Loucy (cell line): ENCODE measurements around the gene PPP1CB.

Experiments
- H2AFZ ChIP-seq: fragments of 200-600 bp; sonication (generic); 2 replicates; pipeline ENCODE4 v1.6.0; 2016; ENCODE audit warnings: antibody characterized with exemption, mild to moderate bottlenecking, low read length, moderate library complexity
- H3F3A ChIP-seq: fragments of 200-600 bp; 2 replicates; pipeline ENCODE4 v1.6.0; 2016; ENCODE audit warnings: antibody characterized with exemption, low read depth, mild to moderate bottlenecking
- H3K27me3 ChIP-seq: fragments of 200-600 bp; sonication (generic); 2 replicates; pipeline ENCODE4 v1.6.1; 2014; ENCODE audit warnings: low read length, mild to moderate bottlenecking; ENCODE audit not compliant: insufficient read depth, poor library complexity, severe bottlenecking
- H3K36me3 ChIP-seq: fragments of 200-600 bp; sonication (generic); 2 replicates; pipeline ENCODE4 v1.6.1; 2016; ENCODE audit warnings: low read length; ENCODE audit not compliant: insufficient read depth
- H3K4me1 ChIP-seq: fragments of 200-600 bp; sonication (generic); 2 replicates; pipeline ENCODE4 v1.5.1; 2014; ENCODE audit warnings: low read length, mild to moderate bottlenecking; ENCODE audit not compliant: insufficient read depth, poor library complexity, severe bottlenecking
- H3K4me2 ChIP-seq: fragments of 200-600 bp; sonication (generic); 2 replicates; pipeline ENCODE4 v1.6.0; 2014; ENCODE audit warnings: antibody characterized with exemption, low read length, low read depth, mild to moderate bottlenecking; ENCODE audit not compliant: poor library complexity, severe bottlenecking
- H3K4me3 ChIP-seq: fragments of 200-600 bp; sonication (generic); 2 replicates; pipeline ENCODE4 v1.5.1; 2014; ENCODE audit warnings: low read length, mild to moderate bottlenecking, mixed read lengths; ENCODE audit not compliant: poor library complexity, severe bottlenecking
- H3K79me2 ChIP-seq: fragments of 200-600 bp; sonication (generic); 2 replicates; pipeline ENCODE4 v1.6.1; 2014; ENCODE audit warnings: low read length; ENCODE audit not compliant: insufficient read depth
- H3K9ac ChIP-seq: fragments of 200-600 bp; sonication (generic); 2 replicates; pipeline ENCODE4 v1.6.0; 2014; ENCODE audit warnings: mild to moderate bottlenecking, low read depth, low read length, moderate library complexity; ENCODE audit not compliant: poor library complexity, severe bottlenecking
- H3K9me2 ChIP-seq: fragments of 200-600 bp; sonication (generic); replicated peaks from 2 replicates; pipeline ENCODE4 v1.6.1; 2016; ENCODE audit warnings: low read depth, low read length, mixed read lengths
- H3K9me3 ChIP-seq: fragments of 200-600 bp; sonication (generic); 2 replicates; pipeline ENCODE4 v1.6.1; 2014; ENCODE audit warnings: mild to moderate bottlenecking, antibody characterized with exemption, low read length, low read depth; ENCODE audit not compliant: insufficient read depth
- H4K20me1 ChIP-seq: fragments of 200-600 bp; sonication (generic); 2 replicates; pipeline ENCODE4 v1.6.0; 2014; ENCODE audit warnings: antibody characterized with exemption, low read length, mild to moderate bottlenecking; ENCODE audit not compliant: insufficient read depth, poor library complexity, severe bottlenecking
- CTCF ChIP-seq: fragments of 200-600 bp; sonication (generic); conservative IDR thresholded peaks from 2 replicates; pipeline ENCODE4 v1.5.1; 2014; ENCODE audit warnings: mild to moderate bottlenecking, antibody characterized with exemption, low read length
- EZH2phosphoT487 ChIP-seq: fragments of 200-600 bp; IDR thresholded peaks from 2 replicates; pipeline ENCODE4 v1.6.1; 2018; ENCODE audit warnings: antibody characterized with exemption, mild to moderate bottlenecking, moderate library complexity, borderline replicate concordance

Gene PPP1CB

GRCh38 chr2:28809927-28810326, 58.3 kb downstream of the PPP1CB start:
- Histone ChIP-seq H3K36me3 (peaks cover 4% of the 10 kb centered on the region; the same call in 1 of the 2 replicates), H3K4me1 (no peaks in the 10 kb centered on the region), H3K9ac (no peak overlapping the region), H3K9me2 (no peaks in the 10 kb centered on the region), H2AFZ (no peak overlapping the region), H3K9me3 (no peaks in the 10 kb centered on the region), H3K27me3 (no peaks in the 10 kb centered on the region), H4K20me1 (no peaks in the 10 kb centered on the region), H3K4me2 (no peak overlapping the region), H3K79me2 (no peaks in the 10 kb centered on the region), H3F3A (no peaks in the 10 kb centered on the region), H3K4me3 (no peak overlapping the region)
- TF ChIP-seq EZH2phosphoT487 = no peak
- no peak for TF ChIP-seq CTCF

- Histone ChIP-seq H3K9me3 (no peaks in the 10 kb centered on the region), H2AFZ (no peak within 1 kb of the TSS), H3K4me3 (no peak within 1 kb of the TSS), H3K9ac (no peak within 1 kb of the TSS), H3K36me3 (no peaks in the 10 kb centered on the region; the same call in 1 of the 2 replicates), H3K9me2 (no peaks in the 10 kb centered on the region), H4K20me1 (no peaks in the 10 kb centered on the region), H3K4me1 (no peaks in the 10 kb centered on the region), H3K27me3 (no peaks in the 10 kb centered on the region), H3K4me2 (no peak within 1 kb of the TSS), H3F3A (no peaks in the 10 kb centered on the region), H3K79me2 (no peaks in the 10 kb centered on the region)
- TF ChIP-seq EZH2phosphoT487 (no peak), CTCF (no peak)
Observed at GRCh38 chr2:28810384-28811285, 59.0 kb downstream of the PPP1CB start, which contains the start of gene SPDYA. Gene SPDYA, plus strand, starts transcription at chr2:28810834. Its CDS starts 5,181 bp downstream, at chr2:28816015.

GRCh38 chr2:28818053-28818452, 66.4 kb downstream of the PPP1CB start:
- Histone ChIP-seq H4K20me1 (no peaks in the 10 kb centered on the region), H3K79me2 (no peaks in the 10 kb centered on the region), H3K4me2 (no peak overlapping the region), H3K4me1 (no peaks in the 10 kb centered on the region), H3K9ac (no peak overlapping the region), H3K36me3 (no peaks in the 10 kb centered on the region), H3K9me2 (no peaks in the 10 kb centered on the region), H3K4me3 (no peak overlapping the region), H3K27me3 (no peaks in the 10 kb centered on the region), H3K9me3 (no peaks in the 10 kb centered on the region), H2AFZ (no peak overlapping the region), H3F3A (no peaks in the 10 kb centered on the region)
- TF ChIP-seq EZH2phosphoT487 (no peak), CTCF (no peak)
